ENCODE results near the gene NELFE. TPM values are rescaled to one million over a fixed set of nuclear protein-coding genes. Genes with fewer than 3 reads are reported as not detected.

Gene NELFE
- total RNA-seq, 1 experiment from 2014 or later = 91.4 TPM

GRCh38 chr6:31948753-31949413 is 9.9 kb downstream of the NELFE start:
- no peak overlapping the region for H3K4me3 Mint-ChIP-seq

More at GRCh38 chr6:31948753-31949413, 9.9 kb downstream of the NELFE start:
- Mint-ChIP-seq H3K27ac (peak overlapping the region in 1 of 3 experiments; percentile 3; a peak in 2 of 7 replicates), H3K4me1 (peaks cover 5 to 8% of the 10 kb centered on the region in 2 experiments; a peak in 3 of 4 replicates), H3K27me3 (ENCODE audit: low read depth) (peaks cover 43% of the 10 kb centered on the region), H3K9me3 (no peaks in the 10 kb centered on the region), H3K36me3 (ENCODE audit: insufficient read depth in 1 of 3, low read depth in 3 of 3) (peaks cover 8 to 37% (median 21%) of the 10 kb centered on the region in 3 experiments; a peak in 6 of 7 replicates)
- Histone ChIP-seq H2AK5ac (ENCODE audit: insufficient read length, low read length) (no peak overlapping the region), H2BK120ac (ENCODE audit: low read depth, low read length, poor library complexity, severe bottlenecking) (no peak overlapping the region), H3K27ac (ENCODE audit: insufficient read length, low read depth, low read length) (no peak overlapping the region), H3K14ac (ENCODE audit: insufficient read depth, low read length) (no peak overlapping the region), H3K4ac (ENCODE audit: low read depth, low read length) (no peak overlapping the region), H3K27me3 (ENCODE audit: insufficient read depth, low read length) (no peaks in the 10 kb centered on the region), H3K79me2 (ENCODE audit: insufficient read depth, low read length) (no peaks in the 10 kb centered on the region), H3K9me3 (ENCODE audit: control insufficient read depth, low read depth, low read length) (no peaks in the 10 kb centered on the region), H2AFZ (ENCODE audit: low read length) (no peak overlapping the region), H4K5ac (ENCODE audit: insufficient read length, low read depth, low read length) (no peak overlapping the region), H4K8ac (replicated peaks; ENCODE audit: insufficient read length, low read depth, low read length) (no peak overlapping the region), H3K4me2 (ENCODE audit: insufficient read depth, insufficient read length, low read length) (no peak overlapping the region), H3K9ac (ENCODE audit: extremely low read depth, insufficient read length, low read length) (no peak overlapping the region), H3K4me1 (ENCODE audit: insufficient read depth, low read length) (no peaks in the 10 kb centered on the region), H3K23me2 (ENCODE audit: insufficient read length, low read depth, low read length, poor library complexity, severe bottlenecking) (no peaks in the 10 kb centered on the region), H2BK15ac (ENCODE audit: low read depth, low read length) (no peak overlapping the region), H3K18ac (ENCODE audit: insufficient read length, low read depth, low read length) (no peak overlapping the region), H3K23ac (ENCODE audit: insufficient read length, low read depth, low read length) (no peak overlapping the region), H2BK20ac (ENCODE audit: low read depth, low read length, poor library complexity, severe bottlenecking) (no peak overlapping the region), H3T11ph (ENCODE audit: low read length) (no peak overlapping the region), H2BK12ac (ENCODE audit: insufficient read length, low read depth, low read length) (no peak overlapping the region), H4K91ac (ENCODE audit: insufficient read length, low read depth, low read length) (no peak overlapping the region), H4K20me1 (ENCODE audit: control insufficient read depth, insufficient read depth, insufficient read length) (peaks cover 2% of the 10 kb centered on the region), H2BK5ac (ENCODE audit: insufficient read length, low read length) (no peak overlapping the region), H3K56ac (ENCODE audit: insufficient read length, low read depth, low read length) (no peak overlapping the region), H3K79me1 (ENCODE audit: insufficient read depth, low read depth, low read length, poor library complexity, severe bottlenecking) (no peaks in the 10 kb centered on the region)
- no peak for TF ChIP-seq CTCF (conservative IDR thresholded peaks at IDR 0.05)
- DNase-seq = no peak
- WGBS (ENCODE audit: extremely low coverage, insufficient read length, low lambda C conversion rate) = no CpG with 5 or more reads among the region's 6 CpGs

Measured in H9 (cell line).